Panc1 (cell line): Measurements from ENCODE around the gene PPP2R3B.

Experiments
- POLR2AphosphoS5 ChIP-seq: IDR thresholded peaks from 2 replicates; pipeline ENCODE4 v1.6.1; 2012; ENCODE audit warnings: mild to moderate bottlenecking, low read depth, low read length, moderate library complexity
- SIN3A ChIP-seq: IDR thresholded peaks from 2 replicates; pipeline ENCODE4 v1.6.1; 2012; ENCODE audit warnings: low read depth, mild to moderate bottlenecking, low read length, moderate library complexity, borderline replicate concordance; ENCODE audit not compliant: insufficient read depth
- TCF7L2 ChIP-seq: IDR thresholded peaks from 2 replicates; pipeline ENCODE4 v1.6.1; 2011; ENCODE audit warnings: mild to moderate bottlenecking, low read depth, low read length, inconsistent platforms
- TF ChIP-seq, protein P1 (sequence below): fragments of 450-650 bp; IDR thresholded peaks from 2 replicates; pipeline ENCODE4 v1.5.1; 2017; ENCODE audit warnings: mild to moderate bottlenecking
- TF ChIP-seq, protein P2 (sequence below), 2 experiments: IDR thresholded peaks; 2 replicates each; pipeline ENCODE4 v1.6.1; 2011 to 2012; ENCODE audit warnings: low read depth in 2 of 2, control low read depth in 1 of 2, low read length in 1 of 2, mild to moderate bottlenecking in 1 of 2, moderate library complexity in 1 of 2; ENCODE audit not compliant: insufficient read depth in 1 of 2

- TF ChIP-seq POLR2AphosphoS5 (no peak), TCF7L2 (no peak), SIN3A (no peak)
- TF ChIP-seq, protein P1, sequence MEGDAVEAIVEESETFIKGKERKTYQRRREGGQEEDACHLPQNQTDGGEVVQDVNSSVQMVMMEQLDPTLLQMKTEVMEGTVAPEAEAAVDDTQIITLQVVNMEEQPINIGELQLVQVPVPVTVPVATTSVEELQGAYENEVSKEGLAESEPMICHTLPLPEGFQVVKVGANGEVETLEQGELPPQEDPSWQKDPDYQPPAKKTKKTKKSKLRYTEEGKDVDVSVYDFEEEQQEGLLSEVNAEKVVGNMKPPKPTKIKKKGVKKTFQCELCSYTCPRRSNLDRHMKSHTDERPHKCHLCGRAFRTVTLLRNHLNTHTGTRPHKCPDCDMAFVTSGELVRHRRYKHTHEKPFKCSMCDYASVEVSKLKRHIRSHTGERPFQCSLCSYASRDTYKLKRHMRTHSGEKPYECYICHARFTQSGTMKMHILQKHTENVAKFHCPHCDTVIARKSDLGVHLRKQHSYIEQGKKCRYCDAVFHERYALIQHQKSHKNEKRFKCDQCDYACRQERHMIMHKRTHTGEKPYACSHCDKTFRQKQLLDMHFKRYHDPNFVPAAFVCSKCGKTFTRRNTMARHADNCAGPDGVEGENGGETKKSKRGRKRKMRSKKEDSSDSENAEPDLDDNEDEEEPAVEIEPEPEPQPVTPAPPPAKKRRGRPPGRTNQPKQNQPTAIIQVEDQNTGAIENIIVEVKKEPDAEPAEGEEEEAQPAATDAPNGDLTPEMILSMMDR: no peak
- TF ChIP-seq, protein P2, sequence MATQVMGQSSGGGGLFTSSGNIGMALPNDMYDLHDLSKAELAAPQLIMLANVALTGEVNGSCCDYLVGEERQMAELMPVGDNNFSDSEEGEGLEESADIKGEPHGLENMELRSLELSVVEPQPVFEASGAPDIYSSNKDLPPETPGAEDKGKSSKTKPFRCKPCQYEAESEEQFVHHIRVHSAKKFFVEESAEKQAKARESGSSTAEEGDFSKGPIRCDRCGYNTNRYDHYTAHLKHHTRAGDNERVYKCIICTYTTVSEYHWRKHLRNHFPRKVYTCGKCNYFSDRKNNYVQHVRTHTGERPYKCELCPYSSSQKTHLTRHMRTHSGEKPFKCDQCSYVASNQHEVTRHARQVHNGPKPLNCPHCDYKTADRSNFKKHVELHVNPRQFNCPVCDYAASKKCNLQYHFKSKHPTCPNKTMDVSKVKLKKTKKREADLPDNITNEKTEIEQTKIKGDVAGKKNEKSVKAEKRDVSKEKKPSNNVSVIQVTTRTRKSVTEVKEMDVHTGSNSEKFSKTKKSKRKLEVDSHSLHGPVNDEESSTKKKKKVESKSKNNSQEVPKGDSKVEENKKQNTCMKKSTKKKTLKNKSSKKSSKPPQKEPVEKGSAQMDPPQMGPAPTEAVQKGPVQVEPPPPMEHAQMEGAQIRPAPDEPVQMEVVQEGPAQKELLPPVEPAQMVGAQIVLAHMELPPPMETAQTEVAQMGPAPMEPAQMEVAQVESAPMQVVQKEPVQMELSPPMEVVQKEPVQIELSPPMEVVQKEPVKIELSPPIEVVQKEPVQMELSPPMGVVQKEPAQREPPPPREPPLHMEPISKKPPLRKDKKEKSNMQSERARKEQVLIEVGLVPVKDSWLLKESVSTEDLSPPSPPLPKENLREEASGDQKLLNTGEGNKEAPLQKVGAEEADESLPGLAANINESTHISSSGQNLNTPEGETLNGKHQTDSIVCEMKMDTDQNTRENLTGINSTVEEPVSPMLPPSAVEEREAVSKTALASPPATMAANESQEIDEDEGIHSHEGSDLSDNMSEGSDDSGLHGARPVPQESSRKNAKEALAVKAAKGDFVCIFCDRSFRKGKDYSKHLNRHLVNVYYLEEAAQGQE (IDR thresholded peaks at IDR 0.05; ENCODE audit: insufficient read depth in 1 of 2, low read depth in 2 of 2, low read length in 1 of 2): no peak
These were observed 49.3 kb downstream of the PPP2R3B start for GRCh38 chrX:337331-337831.
